Endothelial cell of umbilical vein (primary cell): Measurements from ENCODE around the gene CYP21A2. TPM values are rescaled to one million over a fixed set of nuclear protein-coding genes. Genes with fewer than 3 reads are reported as not detected.

Experiments
- polyA plus RNA-seq, 4 experiments: library from polyadenylated mRNA; depleted of rRNA in 3 of 4; stranded (reverse) in 3 of 4; unstranded in 1 of 4; fragments of >200 nt; gene quantifications; 2 replicates each; pipeline versions ENCODE4 v1.2.1 to v1.2.3, GENCODE V29; 2011 to 2012; ENCODE audit warnings: missing spikeins in 1 of 4
- small RNA-seq: library from RNA; depleted of rRNA; stranded (forward); fragments of <200 nt; gene quantifications from one replicate; pipeline ENCODE3, GENCODE V24; 2012; ENCODE audit warnings: low replicate concordance, low read depth; ENCODE audit not compliant: insufficient read depth, insufficient read length
- total RNA-seq: library from RNA; stranded (reverse); gene quantifications from 2 replicates; pipeline ENCODE4 v1.2.3, GENCODE V29; 2021

The CYP21A2 gene
- total and polyA plus RNA-seq, 2 donors (not counting 3 experiments of a cell fraction or from before 2014, with no cell fraction given), result 0.22 to 0.46 TPM

Small RNAs within 50 kb of the gene (small RNA-seq; reads per million reads assigned to genes)
- gene RNA5SP206, result not detected

Other genes starting within 250 kb of the CYP21A2 start
- gene VARS1, start 242.7 kb upstream of the CYP21A2 start, total RNA-seq, result 121 and 125 TPM in 2 replicates
- gene VARS1, start 242.7 kb upstream of the CYP21A2 start, polyA plus RNA-seq, result 36.5 and 37.4 TPM in 2 replicates
- gene LSM2, start 231.4 kb upstream of the CYP21A2 start, total RNA-seq, result 78.1 and 78.6 TPM in 2 replicates
- gene LSM2, start 231.4 kb upstream of the CYP21A2 start, polyA plus RNA-seq, result 86.0 and 95.5 TPM in 2 replicates
- 0.74 and 0.77 TPM in 2 replicates for gene HSPA1L, start 223.1 kb upstream of the CYP21A2 start, total RNA-seq
- 0.32 and 0.35 TPM in 2 replicates for gene HSPA1L, start 223.1 kb upstream of the CYP21A2 start, polyA plus RNA-seq
- 55.6 and 58.3 TPM in 2 replicates for gene HSPA1A, start 222.9 kb upstream of the CYP21A2 start, total RNA-seq
- 56.0 and 57.2 TPM in 2 replicates for gene HSPA1A, start 222.9 kb upstream of the CYP21A2 start, polyA plus RNA-seq
- 49.3 and 54.0 TPM in 2 replicates for gene HSPA1B, start 210.7 kb upstream of the CYP21A2 start, total RNA-seq
- gene HSPA1B, start 210.7 kb upstream of the CYP21A2 start, polyA plus RNA-seq, result 27.1 and 31.7 TPM in 2 replicates
- gene NEU1, start 175.6 kb upstream of the CYP21A2 start, total RNA-seq, result 61.3 and 62.8 TPM in 2 replicates
- 111 and 115 TPM in 2 replicates for gene NEU1, start 175.6 kb upstream of the CYP21A2 start, polyA plus RNA-seq
- gene SLC44A4, start 159.4 kb upstream of the CYP21A2 start, total RNA-seq, result 0.12 and 0.84 TPM in 2 replicates
- 0.75 and 1.1 TPM in 2 replicates for gene SLC44A4, start 159.4 kb upstream of the CYP21A2 start, polyA plus RNA-seq
- gene EHMT2, start 140.7 kb upstream of the CYP21A2 start, total RNA-seq, result 53.7 and 54.3 TPM in 2 replicates
- 53.3 and 56.4 TPM in 2 replicates for gene EHMT2, start 140.7 kb upstream of the CYP21A2 start, polyA plus RNA-seq
- 3.5 and 4.9 TPM in 2 replicates for gene ZBTB12, start 136.3 kb upstream of the CYP21A2 start, total RNA-seq
- 2.8 and 2.9 TPM in 2 replicates for gene ZBTB12, start 136.3 kb upstream of the CYP21A2 start, polyA plus RNA-seq
- 0.60 TPM in 1 of 2 replicates, not detected in the other for gene C2, start 110.7 kb upstream of the CYP21A2 start, total RNA-seq
- not detected in 2 replicates for gene C2, start 110.7 kb upstream of the CYP21A2 start, polyA plus RNA-seq
- gene CFB, start 92.3 kb upstream of the CYP21A2 start, total RNA-seq, result 0.51 and 1.5 TPM in 2 replicates
- gene CFB, start 92.3 kb upstream of the CYP21A2 start, polyA plus RNA-seq, result 0.87 and 1.0 TPM in 2 replicates
- gene NELFE, start 79.4 kb upstream of the CYP21A2 start, total RNA-seq, result 68.5 and 71.3 TPM in 2 replicates
- gene NELFE, start 79.4 kb upstream of the CYP21A2 start, polyA plus RNA-seq, result 50.5 and 55.8 TPM in 2 replicates
- gene SKIC2, start 79.2 kb upstream of the CYP21A2 start, total RNA-seq, result 67.8 and 76.7 TPM in 2 replicates
- 52.8 and 55.8 TPM in 2 replicates for gene SKIC2, start 79.2 kb upstream of the CYP21A2 start, polyA plus RNA-seq
- 18.0 and 20.7 TPM in 2 replicates for gene DXO, start 66.3 kb upstream of the CYP21A2 start, total RNA-seq
- 34.9 and 37.7 TPM in 2 replicates for gene DXO, start 66.3 kb upstream of the CYP21A2 start, polyA plus RNA-seq
- gene C4A, start 56.4 kb upstream of the CYP21A2 start, total RNA-seq, result 4.1 and 5.2 TPM in 2 replicates
- gene C4A, start 56.4 kb upstream of the CYP21A2 start, polyA plus RNA-seq, result 4.4 and 5.7 TPM in 2 replicates
- 6.3 and 6.5 TPM in 2 replicates for gene C4B, start 23.6 kb upstream of the CYP21A2 start, total RNA-seq
- gene C4B, start 23.6 kb upstream of the CYP21A2 start, polyA plus RNA-seq, result 2.9 and 4.4 TPM in 2 replicates
- 2.7 and 3.2 TPM in 2 replicates for gene TNXB, start 70.9 kb downstream of the CYP21A2 start, total RNA-seq
- 0.24 and 0.47 TPM in 2 replicates for gene TNXB, start 70.9 kb downstream of the CYP21A2 start, polyA plus RNA-seq
- gene ATF6B, start 89.8 kb downstream of the CYP21A2 start, total RNA-seq, result 102 and 106 TPM in 2 replicates
- 113 and 115 TPM in 2 replicates for gene ATF6B, start 89.8 kb downstream of the CYP21A2 start, polyA plus RNA-seq
- 5.2 and 6.0 TPM in 2 replicates for gene FKBPL, start 91.9 kb downstream of the CYP21A2 start, total RNA-seq
- gene FKBPL, start 91.9 kb downstream of the CYP21A2 start, polyA plus RNA-seq, result 3.4 and 3.5 TPM in 2 replicates
- gene PRRT1, start 113.5 kb downstream of the CYP21A2 start, total RNA-seq, result 0.76 and 1.3 TPM in 2 replicates
- gene PRRT1, start 113.5 kb downstream of the CYP21A2 start, polyA plus RNA-seq, result 0.38 and 0.55 TPM in 2 replicates
- 27.2 and 27.6 TPM in 2 replicates for gene PPT2, start 115.7 kb downstream of the CYP21A2 start, total RNA-seq
- gene PPT2, start 115.7 kb downstream of the CYP21A2 start, polyA plus RNA-seq, result 44.6 and 47.3 TPM in 2 replicates
- gene EGFL8, start 126.2 kb downstream of the CYP21A2 start, total RNA-seq, result 12.6 and 13.6 TPM in 2 replicates
- gene EGFL8, start 126.2 kb downstream of the CYP21A2 start, polyA plus RNA-seq, result 9.0 and 9.8 TPM in 2 replicates
- gene AGPAT1, start 137.7 kb downstream of the CYP21A2 start, total RNA-seq, result 38.4 and 45.1 TPM in 2 replicates
- gene AGPAT1, start 137.7 kb downstream of the CYP21A2 start, polyA plus RNA-seq, result 132 and 151 TPM in 2 replicates
- 48.0 and 49.2 TPM in 2 replicates for gene RNF5, start 140.0 kb downstream of the CYP21A2 start, total RNA-seq
- 96.0 and 100 TPM in 2 replicates for gene RNF5, start 140.0 kb downstream of the CYP21A2 start, polyA plus RNA-seq
- gene AGER, start 145.8 kb downstream of the CYP21A2 start, total RNA-seq, result 12.0 and 18.5 TPM in 2 replicates
- 4.6 and 5.1 TPM in 2 replicates for gene AGER, start 145.8 kb downstream of the CYP21A2 start, polyA plus RNA-seq
- gene PBX2, start 151.8 kb downstream of the CYP21A2 start, total RNA-seq, result 95.9 and 100 TPM in 2 replicates
- 75.5 and 82.3 TPM in 2 replicates for gene PBX2, start 151.8 kb downstream of the CYP21A2 start, polyA plus RNA-seq
- 21.6 and 22.8 TPM in 2 replicates for gene GPSM3, start 154.2 kb downstream of the CYP21A2 start, total RNA-seq
- 19.5 and 24.9 TPM in 2 replicates for gene GPSM3, start 154.2 kb downstream of the CYP21A2 start, polyA plus RNA-seq
- gene NOTCH4, start 185.7 kb downstream of the CYP21A2 start, total RNA-seq, result 114 and 120 TPM in 2 replicates
- 41.7 and 41.8 TPM in 2 replicates for gene NOTCH4, start 185.7 kb downstream of the CYP21A2 start, polyA plus RNA-seq